ENCODE results near the gene BRPF3.

BRPF3 gene

GRCh38 chr6:36268478-36269275 is 72.1 kb downstream of the BRPF3 start:
- peak; percentile 48 for DNase-seq (ENCODE audit: low read depth, low spot score)

GRCh38 chr6:36269834-36270705 is 73.5 kb downstream of the BRPF3 start, which contains the start of gene PNPLA1:
TSS of gene PNPLA1 (plus strand) at chr6:36270060. CDS start at chr6:36270460, 400 bp downstream.
- DNase-seq (ENCODE audit: low read depth, low spot score): peak; percentile 20

GRCh38 chr6:36272234-36272633 is 75.7 kb downstream of the BRPF3 start:
- DNase-seq (ENCODE audit: low read depth, low spot score): no peak

GRCh38 chr6:36273067-36273466 is 76.5 kb downstream of the BRPF3 start:
- no peak for DNase-seq (ENCODE audit: low read depth, low spot score)

GRCh38 chr6:36273802-36274514 is 77.4 kb downstream of the BRPF3 start:
- DNase-seq (ENCODE audit: low read depth, low spot score): no peak

GRCh38 chr6:36276581-36277536 is 80.3 kb downstream of the BRPF3 start:
- DNase-seq (ENCODE audit: low read depth, low spot score): no peak

- DNase-seq (ENCODE audit: low read depth, low spot score): no peak
These were observed 81.5 kb downstream of the BRPF3 start for GRCh38 chr6:36277946-36278470.

- DNase-seq (ENCODE audit: low read depth, low spot score): no peak
These were observed 83.9 kb downstream of the BRPF3 start for GRCh38 chr6:36280467-36280866.

GRCh38 chr6:36280983-36281382 is 84.4 kb downstream of the BRPF3 start:
- DNase-seq (ENCODE audit: low read depth, low spot score): no peak

Measured in astrocyte of the hippocampus (primary cell).